HAP-1 (cell line): ENCODE measurements around the gene SLC6A8.

Experiments used
- DNase-seq, 2 experiments: peaks; one replicate each; pipeline ENCODE4 v3.0.0-alpha.2; 2016 to 2020; ENCODE audit warnings: low spot score in 2 of 2
- H3K27me3 ChIP-seq: fragments of 250-450 bp; sonication (Bioruptor Pico); 2 replicates; pipeline ENCODE4 v1.5.1; 2020; ENCODE audit warnings: low read depth, mild to moderate bottlenecking, moderate library complexity
- H3K36me3 ChIP-seq: fragments of 250-450 bp; sonication (Bioruptor Pico); replicated peaks from 2 replicates; pipeline ENCODE4 v1.5.1; 2020; ENCODE audit warnings: mild to moderate bottlenecking
- H3K4me1 ChIP-seq: fragments of 250-450 bp; sonication (Bioruptor Pico); 2 replicates; pipeline ENCODE4 v1.5.1; 2020; ENCODE audit warnings: mild to moderate bottlenecking
- H3K4me3 ChIP-seq: fragments of 250-450 bp; sonication (Bioruptor Pico); 2 replicates; pipeline ENCODE4 v1.5.1; 2020; ENCODE audit warnings: mild to moderate bottlenecking, moderate library complexity
- H3K9me3 ChIP-seq: fragments of 250-450 bp; sonication (Bioruptor Pico); 2 replicates; pipeline ENCODE4 v1.5.1; 2020; ENCODE audit warnings: mild to moderate bottlenecking, moderate library complexity
- in situ Hi-C: fragments of 300-500 bp; cut with MboI; formaldehyde crosslinking; loops from 3 replicates; pipeline ENCODE4 v1.14.3; 2020; ENCODE audit warnings: low sequenced_read_pairs, inconsistent platforms, mixed read lengths

Gene SLC6A8

DNA sequence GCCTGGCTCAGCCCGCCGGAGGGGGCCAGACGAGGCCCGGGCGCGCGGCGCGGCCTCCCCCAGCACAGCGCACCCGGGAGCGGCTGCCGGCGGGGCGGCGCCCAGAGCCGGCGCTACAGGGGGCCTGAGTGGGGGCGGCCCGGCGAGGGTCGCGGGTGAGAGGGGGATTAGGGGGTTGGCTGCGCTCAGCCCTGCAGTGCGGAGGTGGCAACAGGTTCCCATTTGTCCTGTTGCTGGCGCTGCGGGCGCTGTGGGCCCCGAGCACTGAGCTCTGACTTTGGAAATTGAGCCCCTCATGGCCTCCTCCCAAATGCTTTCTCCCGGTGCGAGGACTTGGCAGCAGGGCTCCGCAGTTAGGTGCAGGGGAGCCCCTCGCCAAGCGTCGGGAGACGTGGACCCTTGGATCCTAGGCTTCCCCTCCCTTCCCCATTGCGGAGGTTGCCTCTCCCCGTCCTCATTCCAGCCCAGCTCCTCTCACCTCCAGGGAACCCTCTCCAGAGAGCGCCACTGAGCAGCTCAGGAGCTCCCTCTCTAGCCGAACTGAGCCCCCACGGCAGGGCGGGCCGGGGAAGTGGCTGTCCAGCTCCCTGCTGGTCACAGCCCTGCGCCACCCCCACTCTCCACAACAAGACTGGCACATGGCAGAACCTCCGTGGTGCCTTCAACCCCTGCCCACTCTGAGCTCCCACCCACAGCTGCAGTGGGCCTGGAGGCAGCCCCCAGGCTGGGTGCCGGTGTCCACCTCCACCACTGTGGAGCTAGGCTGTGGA is 43.2 kb upstream of the SLC6A8 start:
- H3K4me3 ChIP-seq: peak overlapping the region; percentile 27
- no peaks in the 10 kb centered on the region for H3K27me3 ChIP-seq
- H3K4me1 ChIP-seq: peaks cover 33% of the 10 kb centered on the region
- in situ Hi-C loops: no loop called here
- peaks cover 13% of the 10 kb centered on the region for H3K36me3 ChIP-seq
- H3K9me3 ChIP-seq: no peaks in the 10 kb centered on the region
- peak in 1 of 2 experiments; percentile 73 for DNase-seq

DNA sequence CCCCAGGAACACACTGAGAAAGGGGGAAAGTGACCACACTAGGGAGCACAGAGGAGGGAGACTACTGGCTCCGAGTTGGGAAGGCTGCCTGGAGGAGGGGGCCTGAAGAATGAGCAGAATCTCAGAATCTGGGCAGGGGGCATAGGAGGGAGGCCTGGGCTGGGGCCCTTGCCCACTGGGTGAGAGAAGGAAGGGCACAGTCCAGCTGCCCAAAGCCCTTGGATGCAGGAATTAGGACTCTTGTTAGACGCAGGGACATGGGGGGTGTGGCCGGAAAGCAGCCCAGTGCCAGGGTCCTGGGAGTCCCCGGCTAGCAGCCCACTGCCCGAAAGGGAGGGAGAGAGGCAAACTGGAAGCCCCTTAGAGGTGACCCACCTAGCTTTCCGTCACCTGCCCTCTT is 42.6 kb upstream of the SLC6A8 start:
- Histone ChIP-seq H3K36me3 (peaks cover 19% of the 10 kb centered on the region), H3K4me3 (no peak overlapping the region), H3K27me3 (no peaks in the 10 kb centered on the region), H3K9me3 (no peaks in the 10 kb centered on the region), H3K4me1 (peaks cover 35% of the 10 kb centered on the region)
- in situ Hi-C loops: no loop called here
- no peak for DNase-seq

DNA sequence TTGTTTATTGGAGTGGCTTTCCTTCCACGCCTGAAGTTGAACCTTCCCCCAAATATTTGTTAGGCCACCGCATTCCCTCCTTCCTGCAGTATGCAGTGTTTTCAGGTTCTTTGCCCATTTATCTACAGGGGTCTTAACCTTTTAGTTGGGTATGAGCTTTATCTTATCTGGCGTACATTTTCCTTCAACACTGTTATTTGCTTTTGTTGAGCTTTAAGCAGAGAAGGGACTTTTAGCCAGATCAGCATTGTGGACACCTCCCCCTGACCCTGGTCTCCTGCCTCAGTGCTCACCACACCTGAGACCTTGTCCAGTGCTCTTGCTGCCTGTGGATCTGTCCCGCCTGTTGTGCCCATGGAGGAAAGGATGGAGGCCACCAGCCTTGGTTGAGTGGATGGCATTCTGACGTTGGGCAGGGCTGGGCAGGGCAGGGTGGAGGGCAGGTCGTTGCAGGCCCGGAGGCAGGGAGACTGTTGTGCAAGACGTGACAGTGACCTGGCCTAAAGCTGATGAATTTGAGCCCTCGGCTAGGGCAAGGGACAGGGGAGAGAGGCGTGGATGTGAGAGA is 41.7 kb upstream of the SLC6A8 start:
- H3K27me3 ChIP-seq: no peaks in the 10 kb centered on the region

DNA sequence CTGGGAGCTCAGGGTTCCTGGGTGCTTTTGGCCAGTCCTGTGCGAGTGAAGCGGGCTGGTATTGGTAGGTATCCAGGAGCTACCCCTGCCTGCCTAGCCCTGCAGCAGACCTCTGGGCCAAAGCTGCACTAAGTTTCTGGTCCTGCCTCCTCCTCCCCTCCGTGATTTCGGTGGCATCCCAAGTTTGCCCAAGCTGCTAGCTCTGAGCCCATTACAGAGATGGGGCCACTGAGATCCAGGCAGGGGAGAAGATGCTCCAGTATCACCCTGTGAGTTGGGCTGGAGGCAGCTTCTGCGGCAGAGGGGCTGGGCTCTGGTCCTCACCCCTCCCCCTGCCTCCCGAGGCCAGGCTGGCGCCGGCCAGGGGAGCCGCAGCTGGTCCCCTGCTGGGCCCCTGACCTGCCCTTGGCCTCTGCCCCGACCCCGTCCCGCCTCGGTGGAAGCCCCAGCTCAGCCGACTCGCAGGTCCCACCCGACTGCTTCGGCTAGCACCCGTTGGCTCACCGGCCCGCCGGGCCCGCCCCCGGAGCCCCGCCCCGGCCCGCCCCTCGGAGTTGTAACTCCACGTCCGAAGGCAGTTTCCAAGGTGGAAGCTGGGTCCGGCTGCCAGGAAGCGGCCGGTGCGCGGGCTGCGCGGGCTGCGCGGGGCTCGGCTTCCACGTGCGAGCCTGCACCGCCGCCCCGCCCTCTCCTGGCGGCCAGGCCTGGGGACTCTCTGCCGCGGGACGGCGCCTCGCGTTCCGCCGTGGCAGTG is 40.9 kb upstream of the SLC6A8 start, which contains the start of gene DUSP9:
Gene DUSP9, plus strand, starts transcription at position 584 of the 754 bp plus-strand sequence. CDS start 751 bp downstream, outside the sequence.
- peaks cover 28% of the 10 kb centered on the region for H3K36me3 ChIP-seq
- H3K9me3 ChIP-seq: no peaks in the 10 kb centered on the region
- DNase-seq: peak; percentile 79 to 87
- peaks cover 32% of the 10 kb centered on the region for H3K4me1 ChIP-seq
- H3K4me3 ChIP-seq: peak within 1 kb of the TSS; percentile 54
- in situ Hi-C loops: no loop called here
- H3K27me3 ChIP-seq: no peaks in the 10 kb centered on the region

More for the DNA sequence above, 41.7 kb upstream of the SLC6A8 start:
- in situ Hi-C loops: no loop called here
- H3K4me3 ChIP-seq: no peak overlapping the region
- no peaks in the 10 kb centered on the region for H3K9me3 ChIP-seq
- peaks cover 22% of the 10 kb centered on the region for H3K36me3 ChIP-seq
- H3K4me1 ChIP-seq: peaks cover 35% of the 10 kb centered on the region
- DNase-seq: no peak

DNA sequence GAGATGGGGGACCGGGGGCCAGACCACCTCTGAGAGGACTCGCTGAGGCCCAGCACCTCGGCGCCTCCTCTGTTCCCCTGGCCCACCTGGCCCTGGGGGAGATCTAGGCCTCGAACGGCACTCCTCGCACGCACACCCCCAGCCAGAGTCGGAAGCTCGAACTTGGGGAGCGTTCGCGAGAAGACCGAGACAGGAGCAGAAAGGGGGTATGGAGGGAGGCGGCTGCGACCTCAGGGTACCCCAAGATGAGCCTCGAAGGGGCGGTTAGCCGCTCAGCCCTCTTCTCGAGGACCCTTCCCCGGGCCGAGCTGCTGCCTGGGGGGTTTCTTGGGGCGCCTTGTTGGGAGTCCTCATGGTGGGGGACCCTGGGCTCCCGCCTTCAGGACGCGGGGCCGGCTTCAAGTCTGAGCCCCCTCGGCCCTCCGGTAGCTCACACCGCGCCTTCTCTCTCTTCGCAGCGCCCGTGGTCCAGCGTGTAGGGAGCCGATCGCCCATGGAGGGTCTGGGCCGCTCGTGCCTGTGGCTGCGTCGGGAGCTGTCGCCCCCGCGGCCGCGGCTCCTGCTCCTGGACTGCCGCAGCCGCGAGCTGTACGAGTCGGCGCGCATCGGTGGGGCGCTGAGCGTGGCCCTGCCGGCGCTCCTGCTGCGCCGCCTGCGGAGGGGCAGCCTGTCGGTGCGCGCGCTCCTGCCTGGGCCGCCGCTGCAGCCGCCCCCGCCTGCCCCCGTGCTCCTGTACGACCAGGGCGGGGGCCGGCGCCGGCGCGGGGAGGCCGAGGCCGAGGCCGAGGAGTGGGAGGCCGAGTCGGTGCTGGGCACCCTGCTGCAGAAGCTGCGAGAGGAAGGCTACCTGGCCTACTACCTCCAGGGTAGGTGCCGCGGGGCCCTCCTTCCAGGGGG is 40.0 kb upstream of the SLC6A8 start:
- Histone ChIP-seq H3K36me3 (peaks cover 28% of the 10 kb centered on the region), H3K27me3 (no peaks in the 10 kb centered on the region), H3K4me3 (peak overlapping the region; percentile 54), H3K9me3 (no peaks in the 10 kb centered on the region), H3K4me1 (peaks cover 30% of the 10 kb centered on the region)
- peak in 1 of 2 experiments; percentile 49 for DNase-seq
- in situ Hi-C loops: no loop called here

DNA sequence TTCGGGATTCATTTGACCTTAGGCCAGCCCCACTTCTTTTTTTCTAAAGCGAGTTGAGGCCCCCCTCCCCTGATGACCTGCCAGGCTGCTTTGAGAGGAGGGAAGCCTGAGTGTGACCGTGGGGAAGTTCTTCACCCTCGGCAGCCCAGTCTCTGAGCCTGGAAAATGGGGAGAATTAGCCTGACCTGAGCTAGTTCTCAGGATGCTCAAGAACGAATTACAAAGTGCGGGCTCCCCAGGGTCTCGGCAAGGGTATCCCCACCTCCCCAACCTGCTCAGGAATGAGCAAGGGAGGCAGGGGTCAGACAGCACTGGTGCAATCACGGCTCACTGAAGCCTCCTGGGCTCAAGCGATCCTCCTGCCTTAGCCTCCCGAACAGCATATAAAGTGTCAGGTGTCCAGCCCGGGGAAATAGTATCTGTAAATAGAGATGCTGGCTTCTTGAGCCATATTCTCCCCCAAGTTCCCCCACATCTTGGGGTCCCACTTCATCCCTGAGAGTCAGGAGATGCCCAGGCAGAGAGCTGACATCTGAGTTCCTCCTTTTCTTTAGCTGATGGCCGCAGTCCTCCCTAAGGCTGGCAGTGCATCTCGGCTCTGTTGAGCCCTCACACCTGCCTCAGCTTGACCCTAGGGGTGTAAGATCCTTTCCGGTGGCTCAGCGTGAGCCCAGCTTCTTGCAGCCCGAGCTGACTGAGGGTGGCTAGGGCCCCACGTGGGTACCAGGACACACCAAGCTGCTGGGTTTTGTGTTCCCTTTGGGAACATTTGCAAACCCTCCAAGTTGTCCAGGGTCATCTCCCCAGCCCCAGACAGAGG is 39.2 kb upstream of the SLC6A8 start:
- Histone ChIP-seq H3K9me3 (no peaks in the 10 kb centered on the region), H3K4me1 (peaks cover 26% of the 10 kb centered on the region), H3K27me3 (no peaks in the 10 kb centered on the region), H3K36me3 (peaks cover 28% of the 10 kb centered on the region), H3K4me3 (peak overlapping the region; percentile 54)
- peak in 1 of 2 experiments; percentile 9 for DNase-seq
- in situ Hi-C loops: no loop called here

DNA sequence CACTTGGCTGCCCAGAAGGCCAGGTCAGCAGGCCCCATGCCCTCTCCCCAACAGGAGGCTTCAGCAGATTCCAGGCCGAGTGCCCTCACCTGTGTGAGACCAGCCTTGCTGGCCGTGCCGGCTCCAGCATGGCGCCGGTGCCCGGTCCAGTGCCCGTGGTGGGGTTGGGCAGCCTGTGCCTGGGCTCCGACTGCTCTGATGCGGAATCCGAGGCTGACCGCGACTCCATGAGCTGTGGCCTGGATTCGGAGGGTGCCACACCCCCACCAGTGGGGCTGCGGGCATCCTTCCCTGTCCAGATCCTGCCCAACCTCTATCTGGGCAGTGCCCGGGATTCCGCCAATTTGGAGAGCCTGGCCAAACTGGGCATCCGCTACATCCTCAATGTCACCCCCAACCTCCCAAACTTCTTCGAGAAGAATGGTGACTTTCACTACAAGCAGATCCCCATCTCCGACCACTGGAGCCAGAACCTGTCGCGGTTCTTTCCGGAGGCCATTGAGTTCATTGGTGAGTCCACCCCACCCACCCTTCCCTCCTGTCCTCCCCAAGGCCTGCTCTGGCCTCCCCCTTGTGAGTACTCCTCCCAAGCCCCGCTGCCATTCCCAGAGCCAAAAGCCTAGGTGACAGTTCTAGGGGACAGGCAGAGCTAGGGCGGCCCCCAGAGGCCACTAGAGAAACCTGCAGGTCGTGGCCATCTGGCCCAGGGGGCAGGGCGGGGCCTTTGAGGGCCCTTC is 38.4 kb upstream of the SLC6A8 start:
- no peaks in the 10 kb centered on the region for H3K9me3 ChIP-seq
- H3K27me3 ChIP-seq: no peaks in the 10 kb centered on the region
- in situ Hi-C loops: no loop called here
- no peak overlapping the region; the same call in 1 of the 2 replicates for H3K4me3 ChIP-seq
- H3K36me3 ChIP-seq: peaks cover 28% of the 10 kb centered on the region
- peak; percentile 63 to 86 for DNase-seq
- peaks cover 22% of the 10 kb centered on the region for H3K4me1 ChIP-seq

DNA sequence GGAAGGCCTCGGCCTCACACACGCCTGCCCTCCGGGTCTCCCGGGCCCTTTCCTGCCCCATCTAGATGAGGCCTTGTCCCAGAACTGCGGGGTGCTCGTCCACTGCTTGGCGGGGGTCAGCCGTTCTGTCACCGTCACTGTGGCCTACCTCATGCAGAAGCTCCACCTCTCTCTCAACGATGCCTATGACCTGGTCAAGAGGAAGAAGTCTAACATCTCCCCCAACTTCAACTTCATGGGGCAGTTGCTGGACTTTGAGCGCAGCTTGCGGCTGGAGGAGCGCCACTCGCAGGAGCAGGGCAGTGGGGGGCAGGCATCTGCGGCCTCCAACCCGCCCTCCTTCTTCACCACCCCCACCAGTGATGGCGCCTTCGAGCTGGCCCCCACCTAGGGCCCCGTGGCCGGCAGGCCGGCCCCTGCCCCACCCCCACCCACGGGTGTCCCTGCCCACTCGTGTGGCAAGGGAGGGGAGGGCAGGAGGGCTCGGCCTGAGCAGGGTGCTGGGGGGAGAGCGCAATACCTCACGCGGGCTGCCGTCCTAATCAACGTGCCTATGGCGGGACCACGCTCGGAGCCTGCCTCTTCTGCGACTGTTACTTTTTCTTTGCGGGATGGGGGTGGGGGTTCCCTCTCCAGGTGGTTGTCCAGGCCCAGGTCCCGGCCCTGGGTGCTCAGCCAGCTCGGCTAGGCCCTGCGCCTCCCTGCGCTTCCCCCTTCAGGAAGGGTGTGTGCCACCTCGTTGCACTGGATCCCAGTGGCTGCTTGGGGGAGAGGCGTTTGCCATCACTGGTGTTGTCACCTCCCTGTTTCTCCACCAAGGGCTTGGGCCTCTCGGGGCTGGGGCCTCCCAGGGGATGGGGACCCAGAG is 37.6 kb upstream of the SLC6A8 start:
- no peaks in the 10 kb centered on the region for H3K27me3 ChIP-seq
- DNase-seq: peak in 1 of 2 experiments; percentile 8
- peaks cover 28% of the 10 kb centered on the region for H3K36me3 ChIP-seq
- H3K4me3 ChIP-seq: no peak overlapping the region
- H3K9me3 ChIP-seq: no peaks in the 10 kb centered on the region
- in situ Hi-C loops: loop anchor here (25.0 kb wide), 1 partner anchor 688 kb away; no protein-coding TSS in a partner anchor
- peaks cover 17% of the 10 kb centered on the region; the same call in 1 of the 2 replicates for H3K4me1 ChIP-seq

DNA sequence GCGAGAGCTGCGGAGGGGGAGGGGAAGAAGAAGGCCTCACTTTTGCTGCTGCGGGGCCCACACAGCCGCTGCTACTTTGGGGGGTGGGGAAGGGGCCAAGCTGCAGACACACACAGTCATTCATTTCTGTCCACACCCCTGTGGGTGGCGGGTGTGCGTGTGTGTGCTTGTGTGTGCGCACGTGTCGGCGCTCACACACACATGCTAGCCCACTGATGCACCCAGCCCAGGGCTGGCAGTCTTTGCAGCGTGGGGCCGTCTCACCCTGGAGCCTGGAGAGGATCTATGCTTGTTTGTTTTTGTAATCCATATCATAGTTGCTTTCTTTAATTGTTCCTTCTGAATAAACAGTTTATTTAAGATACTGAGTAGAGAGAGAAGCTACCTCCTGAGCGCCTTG is 36.8 kb upstream of the SLC6A8 start:
- Histone ChIP-seq H3K9me3 (no peaks in the 10 kb centered on the region), H3K4me1 (peaks cover 17% of the 10 kb centered on the region; the same call in 1 of the 2 replicates), H3K36me3 (peaks cover 28% of the 10 kb centered on the region), H3K4me3 (no peak overlapping the region), H3K27me3 (no peaks in the 10 kb centered on the region)
- in situ Hi-C loops: loop anchor here (25.0 kb wide), 1 partner anchor 689 kb away; no protein-coding TSS in a partner anchor
- peak in 1 of 2 experiments; percentile 8 for DNase-seq

DNA sequence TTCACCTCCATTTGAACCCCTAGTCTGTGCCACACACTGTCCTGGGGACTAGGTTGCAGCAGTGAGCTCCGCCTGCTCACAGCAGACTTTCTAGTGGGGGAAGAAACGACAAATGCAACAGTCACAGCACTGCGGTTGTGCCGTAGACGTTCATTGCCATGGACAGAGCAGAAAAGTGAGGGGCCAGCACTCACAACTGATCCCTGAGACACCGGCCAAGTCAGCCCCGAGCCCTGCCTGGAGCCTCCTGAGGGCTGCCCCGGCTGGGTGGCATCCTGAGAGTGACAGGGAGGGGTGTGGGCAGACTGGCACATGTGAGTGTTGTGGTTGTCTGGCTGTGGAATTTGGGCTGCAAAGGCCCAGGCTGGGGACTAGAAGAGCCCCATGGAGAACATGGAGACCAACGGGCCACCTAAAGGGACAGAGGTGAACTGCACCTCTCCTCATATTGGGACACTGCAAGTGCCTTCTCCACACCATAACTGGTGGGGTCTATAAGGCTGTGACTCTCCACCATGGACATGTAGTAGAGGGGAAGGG is 36.1 kb upstream of the SLC6A8 start:
- Histone ChIP-seq H3K4me3 (no peak overlapping the region), H3K9me3 (no peaks in the 10 kb centered on the region), H3K4me1 (peaks cover 16% of the 10 kb centered on the region; the same call in 1 of the 2 replicates), H3K36me3 (peaks cover 28% of the 10 kb centered on the region), H3K27me3 (no peaks in the 10 kb centered on the region)
- in situ Hi-C loops: loop anchor here (25.0 kb wide), 1 partner anchor 689 kb away; no protein-coding TSS in a partner anchor
- DNase-seq: peak in 1 of 2 experiments; percentile 57

DNA sequence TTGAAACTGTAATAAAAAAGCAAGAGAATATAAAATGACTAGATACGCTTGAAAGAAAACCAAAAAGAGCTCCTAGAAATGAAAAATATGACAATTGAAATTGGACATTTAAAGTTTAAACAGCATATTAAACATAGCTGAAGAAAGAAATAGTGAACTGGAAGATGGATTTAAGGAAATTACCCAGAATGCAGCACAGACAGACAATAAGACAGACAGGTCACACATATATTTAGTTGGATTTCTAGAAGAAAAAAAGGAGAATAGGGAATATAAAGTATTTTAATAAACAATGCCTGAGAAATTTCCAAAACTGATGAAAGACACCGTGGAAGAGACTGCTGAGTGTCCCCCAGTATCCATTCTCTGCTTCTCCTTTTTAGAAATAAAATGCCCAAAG is 34.2 kb upstream of the SLC6A8 start:
- no peak overlapping the region for H3K4me3 ChIP-seq
- no peak for DNase-seq
- H3K27me3 ChIP-seq: no peaks in the 10 kb centered on the region
- H3K9me3 ChIP-seq: no peaks in the 10 kb centered on the region
- H3K36me3 ChIP-seq: peaks cover 24% of the 10 kb centered on the region
- peaks cover 11% of the 10 kb centered on the region; the same call in 1 of the 2 replicates for H3K4me1 ChIP-seq
- in situ Hi-C loops: loop anchor here (25.0 kb wide), 1 partner anchor 691 kb away; no protein-coding TSS in a partner anchor
